HepG2 (cell line): Measurements from ENCODE around the gene KLHL30. TPM values are rescaled to one million over a fixed set of nuclear protein-coding genes. Genes with fewer than 3 reads are reported as not detected.

ENCODE experiments used
- ATAC-seq: fragments of 200-7000 bp; cut with Tn5 transposase; 3 replicates; pipeline ENCODE4 v1.9.1; 2020; ENCODE audit warnings: mild to moderate bottlenecking, moderate library complexity
- BruUV-seq: library from RNA; stranded (reverse); fragments of 400-500 nt; replicated peaks from 2 replicates; lab custom pipeline; 2021; lab: Mats Ljungman, UMichigan
- CTCF ChIA-PET: fragments of 300-600 bp; formaldehyde crosslinking; extraction: SDS; loops from one replicate; lab custom pipeline; 2021; ENCODE audit warnings: low total read pairs, inconsistent platforms, low intra/inter-chr PET ratio; lab: Yijun Ruan, JAX
- POLR2A ChIA-PET: fragments of 350-600 bp; sonication (Branson Sonifier 250); formaldehyde crosslinking; loops from one replicate; lab custom pipeline; 2020; ENCODE audit warnings: antibody characterized with exemption, inconsistent platforms; lab: Yijun Ruan, JAX
- DNase-seq: peaks from one replicate; pipeline ENCODE4 v3.0.0-alpha.2; 2015; ENCODE audit warnings: low spot score
- FAIRE-seq: peaks from 3 replicates; lab custom pipeline; 2011; peaks lifted over from hg19 to GRCh38; lab: Jason Lieb, UNC
- H2AFZ ChIP-seq: one replicate; pipeline ENCODE4 v1.6.1; 2011; ENCODE audit warnings: low read length, inconsistent platforms
- H3K27ac ChIP-seq: fragments of 300-600 bp; 3 replicates; pipeline ENCODE4 v1.8.0; 2011; ENCODE audit warnings: mixed run types, mild to moderate bottlenecking, mixed read lengths, low read length, inconsistent platforms; ENCODE audit not compliant: insufficient read depth; ENCODE audit errors: extremely low read length
- H3K27me3 ChIP-seq, 2 experiments: fragments of 200-600 bp in 1 of 2; 2 replicates in 1 of 2; 3 replicates in 1 of 2; pipeline versions ENCODE4 v1.6.0 to v1.8.0; 2011; ENCODE audit warnings: low read length in 2 of 2, mild to moderate bottlenecking in 2 of 2, moderate library complexity in 2 of 2, inconsistent platforms in 1 of 2; ENCODE audit not compliant: insufficient read depth in 2 of 2, control insufficient read depth in 1 of 2
- H3K36me3 ChIP-seq, 2 experiments: fragments of 200-600 bp in 1 of 2; replicated peaks in 1 of 2; 2 replicates in 1 of 2; 3 replicates in 1 of 2; pipeline versions ENCODE4 v1.5.1 to v1.8.0; 2011; ENCODE audit warnings: low read length in 2 of 2, inconsistent platforms in 1 of 2; ENCODE audit not compliant: insufficient read depth in 2 of 2, control insufficient read depth in 1 of 2
- H3K4me1 ChIP-seq: 2 replicates; pipeline ENCODE4 v1.5.1; 2012; ENCODE audit warnings: low read length, inconsistent platforms; ENCODE audit not compliant: insufficient read depth
- H3K4me2 ChIP-seq: 2 replicates; pipeline ENCODE4 v1.6.0; 2011; ENCODE audit warnings: low read depth, low read length, inconsistent platforms
- H3K4me3 ChIP-seq, 3 experiments: fragments of 200-600 bp in 1 of 3; sonication (generic), shearing (Covaris generic) in 1 of 3; replicated peaks in 1 of 3; 2 replicates each; pipeline ENCODE4 v1.5.1; 2011 to 2016; ENCODE audit warnings: low read length in 3 of 3, inconsistent platforms in 2 of 3, low read depth in 2 of 3, mild to moderate bottlenecking in 2 of 3, control low read depth in 1 of 3, mixed read lengths in 1 of 3; ENCODE audit not compliant: insufficient read depth in 1 of 3
- H3K79me2 ChIP-seq: one replicate; pipeline ENCODE4 v1.6.1; 2011; ENCODE audit warnings: low read length, inconsistent platforms; ENCODE audit not compliant: insufficient read depth
- H3K9ac ChIP-seq: 2 replicates; pipeline ENCODE4 v1.6.0; 2011; ENCODE audit warnings: mild to moderate bottlenecking, low read depth, low read length, inconsistent platforms; ENCODE audit not compliant: insufficient read depth
- H3K9me3 ChIP-seq: 2 replicates; pipeline ENCODE4 v1.5.1; 2012; ENCODE audit warnings: mild to moderate bottlenecking, low read length
- H4K20me1 ChIP-seq: 2 replicates; pipeline ENCODE4 v1.6.0; 2011; ENCODE audit warnings: inconsistent platforms, mild to moderate bottlenecking, low read length, moderate library complexity; ENCODE audit not compliant: insufficient read depth
- AGO2 ChIP-seq: fragments of 200-400 bp; formaldehyde crosslinking; optimal IDR thresholded peaks from 2 replicates; pipeline ENCODE3; 2017; ENCODE audit warnings: mild to moderate bottlenecking, low read depth, low read length, moderate library complexity
- AHR ChIP-seq: IDR thresholded peaks from 2 replicates; pipeline ENCODE4 v1.6.1; 2018; ENCODE audit warnings: missing genetic modification reagents, missing compliant biosample characterization
- HNRNPL ChIP-seq: fragments of 200-400 bp; formaldehyde crosslinking; IDR thresholded peaks from 2 replicates; pipeline ENCODE4 v1.6.1; 2017; ENCODE audit warnings: mild to moderate bottlenecking, low read depth, low read length
- SALL1 ChIP-seq: sonication (generic); formaldehyde crosslinking; IDR thresholded peaks from 2 replicates; pipeline ENCODE4 v1.8.0; 2022; ENCODE audit warnings: mild to moderate bottlenecking, missing genetic modification reagents
- U2AF1 ChIP-seq: fragments of 200-400 bp; formaldehyde crosslinking; optimal IDR thresholded peaks from 2 replicates; pipeline ENCODE3; 2017; ENCODE audit warnings: mild to moderate bottlenecking, low read depth, low read length
- ZNF20 ChIP-seq: sonication (generic); formaldehyde crosslinking; IDR thresholded peaks from 2 replicates; pipeline ENCODE4 v1.4.0; 2020; ENCODE audit warnings: mild to moderate bottlenecking, moderate library complexity, missing genetic modification reagents
- WGBS: methylation state at CpG from one replicate; pipeline ENCODE4 v1.1.6; 2017; ENCODE audit warnings: low lambda C conversion rate; 5-methylcytosine and 5-hydroxymethylcytosine counted together
- in situ Hi-C: cut with HindIII; loops from 2 replicates; pipeline ENCODE4 v1.10.0; 2017; ENCODE audit warnings: low pct_unique_long_range_greater_than_20kb; ENCODE audit not compliant: extremely low pct_ligation_motif_present
- intact Hi-C: fragments of 100-400 bp; cut with micrococcal nuclease; formaldehyde crosslinking; loops from one replicate; pipeline ENCODE4 v1.10.0; 2022; ENCODE audit not compliant: unreplicated experiment
- polyA plus RNA-seq, 8 experiments: library from polyadenylated mRNA; depleted of rRNA in 3 of 8; stranded (reverse) in 7 of 8; unstranded in 1 of 8; fragments of >200 nt; fragmentation: Illumina TruSeq in 4 of 8; extraction: Trizol in 4 of 8; gene quantifications; 2 replicates each; pipeline versions ENCODE4 v1.2.1 to v1.2.3, GENCODE V29; 2011 to 2016; ENCODE audit warnings: low read depth in 4 of 8, missing spikeins in 1 of 8, mixed read lengths in 1 of 8; ENCODE audit not compliant: insufficient read depth in 1 of 8
- total RNA-seq, 5 experiments: library from RNA; depleted of rRNA; stranded (reverse); fragments of >200 nt; fragmentation: Illumina TruSeq; extraction: Trizol; gene quantifications; 2 replicates each; pipeline ENCODE4 v1.2.3, GENCODE V29; 2016; ENCODE audit warnings: low read depth in 1 of 5
- TF ChIP-seq, protein P1 (sequence below): sonication (generic); formaldehyde crosslinking; IDR thresholded peaks from 2 replicates; pipeline ENCODE4 v1.5.0; 2020; ENCODE audit warnings: missing genetic modification reagents
- TF ChIP-seq, protein P2 (sequence below): sonication (generic); formaldehyde crosslinking; conservative IDR thresholded peaks from 2 replicates; pipeline ENCODE4 v1.4.0; 2020; ENCODE audit warnings: missing genetic modification reagents
- TF ChIP-seq, protein P3 (sequence below): sonication (generic); formaldehyde crosslinking; IDR thresholded peaks from 2 replicates; pipeline ENCODE4 v1.5.0; 2020; ENCODE audit warnings: missing genetic modification reagents
- TF ChIP-seq, protein P4 (sequence below): sonication (generic); formaldehyde crosslinking; IDR thresholded peaks from 2 replicates; pipeline ENCODE4 v1.4.0; 2020; ENCODE audit warnings: missing genetic modification reagents
- TF ChIP-seq, protein P5 (sequence below): sonication (generic); formaldehyde crosslinking; IDR thresholded peaks from 2 replicates; pipeline ENCODE4 v1.5.0; 2020; ENCODE audit warnings: missing genetic modification reagents

Gene KLHL30
- total and polyA plus RNA-seq, 2 of the 13 experiments (the other 11 are each of a cell fraction or from before 2014, with no cell fraction given), result 0.05 TPM; not detected in 1

DNA sequence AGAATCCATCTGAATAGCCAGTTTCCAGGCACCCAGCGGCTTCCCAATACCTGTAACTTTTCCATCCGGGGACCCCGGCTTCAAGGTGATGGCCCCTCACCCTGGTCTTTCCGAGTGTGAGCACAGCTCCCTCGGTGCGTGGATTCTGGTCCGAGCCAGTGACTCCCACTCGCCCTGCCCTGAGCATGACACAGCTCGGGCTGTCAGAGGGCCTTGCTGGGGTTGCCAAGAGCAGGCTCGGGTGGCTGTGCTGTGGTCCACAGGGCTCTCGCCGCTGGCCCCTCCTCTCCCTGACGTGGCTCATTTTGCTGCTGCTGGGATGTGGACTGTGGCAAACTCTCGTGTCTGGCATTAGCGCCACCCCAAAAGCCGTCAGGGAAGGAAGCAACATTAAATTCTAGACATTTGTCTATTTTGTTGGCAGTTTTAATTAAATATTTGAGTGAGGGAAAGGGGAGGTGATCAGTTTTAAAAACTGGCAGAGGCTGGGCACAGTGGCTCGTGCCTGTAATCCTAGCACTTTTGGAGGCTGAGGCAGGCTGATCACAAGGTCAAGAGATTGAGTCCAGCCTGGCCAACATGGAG, 43.9 kb upstream of the KLHL30 start:
- CTCF ChIA-PET, result no interaction called here
- no peak overlapping the region for H3K27ac ChIP-seq
- H3K79me2 ChIP-seq, result no peaks in the 10 kb centered on the region
- ATAC-seq (no peak), FAIRE-seq (no peak), DNase-seq (no peak)
- TF ChIP-seq HNRNPL, result no peak
- TF ChIP-seq ZNF20 (CRISPR knock-in tag), result no peak
- peak; percentile 14 for TF ChIP-seq AGO2
- TF ChIP-seq, protein P1, sequence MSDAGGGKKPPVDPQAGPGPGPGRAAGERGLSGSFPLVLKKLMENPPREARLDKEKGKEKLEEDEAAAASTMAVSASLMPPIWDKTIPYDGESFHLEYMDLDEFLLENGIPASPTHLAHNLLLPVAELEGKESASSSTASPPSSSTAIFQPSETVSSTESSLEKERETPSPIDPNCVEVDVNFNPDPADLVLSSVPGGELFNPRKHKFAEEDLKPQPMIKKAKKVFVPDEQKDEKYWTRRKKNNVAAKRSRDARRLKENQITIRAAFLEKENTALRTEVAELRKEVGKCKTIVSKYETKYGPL, result no peak
- TF ChIP-seq, protein P2, sequence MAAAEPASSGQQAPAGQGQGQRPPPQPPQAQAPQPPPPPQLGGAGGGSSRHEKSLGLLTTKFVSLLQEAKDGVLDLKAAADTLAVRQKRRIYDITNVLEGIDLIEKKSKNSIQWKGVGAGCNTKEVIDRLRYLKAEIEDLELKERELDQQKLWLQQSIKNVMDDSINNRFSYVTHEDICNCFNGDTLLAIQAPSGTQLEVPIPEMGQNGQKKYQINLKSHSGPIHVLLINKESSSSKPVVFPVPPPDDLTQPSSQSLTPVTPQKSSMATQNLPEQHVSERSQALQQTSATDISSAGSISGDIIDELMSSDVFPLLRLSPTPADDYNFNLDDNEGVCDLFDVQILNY, result no peak
- no peak overlapping the region for H3K4me2 ChIP-seq
- 96% methylated on average over 17 of the region's 17 CpGs for WGBS
- no peaks in the 10 kb centered on the region for H3K27me3 ChIP-seq
- intact Hi-C loops (no loop called here), in situ Hi-C loops (no loop called here)
- no peaks in the 10 kb centered on the region for H4K20me1 ChIP-seq
- H3K9me3 ChIP-seq, result no peaks in the 10 kb centered on the region
- H3K9ac ChIP-seq, result no peak overlapping the region
- POLR2A ChIA-PET, result no interaction called here
- no TSS peak for BruUV-seq
- peaks cover 2 to 4% of the 10 kb centered on the region in 2 experiments; a peak in 1 of 5 replicates for H3K36me3 ChIP-seq
- H3K4me3 ChIP-seq, result no peak overlapping the region
- no peak overlapping the region for H2AFZ ChIP-seq
- H3K4me1 ChIP-seq, result no peaks in the 10 kb centered on the region

DNA sequence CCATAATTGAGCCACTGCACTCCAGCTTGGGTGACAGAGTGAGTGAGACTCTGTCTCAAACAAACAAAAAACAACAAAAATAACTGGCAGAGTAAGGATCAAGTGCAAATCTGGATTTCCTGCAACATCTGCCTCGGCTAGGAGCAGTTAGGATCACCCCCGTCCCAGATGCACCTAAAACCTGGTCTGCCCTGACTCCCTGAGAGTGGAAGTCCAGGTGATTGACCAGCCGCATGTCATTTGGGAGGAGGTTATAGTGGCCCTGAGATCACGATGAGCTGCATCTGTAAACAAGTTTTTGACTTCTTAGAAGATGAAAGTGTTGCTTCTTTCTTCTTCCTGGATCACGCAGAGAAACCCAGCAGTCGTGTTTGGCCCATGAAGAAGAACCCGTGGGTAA, 43.3 kb upstream of the KLHL30 start:
- whole genome bisulfite sequencing, result 87% methylated on average over 7 of the region's 7 CpGs
- H3K27ac ChIP-seq, result no peak overlapping the region
- ATAC-seq (no peak), FAIRE-seq (no peak), DNase-seq (no peak)
- H3K4me3 ChIP-seq, result no peak overlapping the region
- H3K36me3 ChIP-seq, result peaks cover 2 to 4% of the 10 kb centered on the region in 2 experiments; a peak in 1 of 5 replicates
- H2AFZ ChIP-seq, result no peak overlapping the region
- in situ Hi-C loops (no loop called here), intact Hi-C loops (no loop called here)
- no peak overlapping the region for H3K4me2 ChIP-seq
- no peak overlapping the region for H3K9ac ChIP-seq
- no peaks in the 10 kb centered on the region for H3K9me3 ChIP-seq
- ChIA-PET POLR2A (interaction anchor here (1.8 kb wide), 1 partner anchor 34 kb away, joined by 5 read pairs; the partner anchor contains the start of gene SCLY), CTCF (no interaction called here)
- no TSS peak for BruUV-seq
- no peaks in the 10 kb centered on the region for H3K79me2 ChIP-seq
- H3K4me1 ChIP-seq, result no peaks in the 10 kb centered on the region
- H4K20me1 ChIP-seq, result no peaks in the 10 kb centered on the region
- no peaks in the 10 kb centered on the region for H3K27me3 ChIP-seq
- TF ChIP-seq U2AF1 (no peak), AHR (CRISPR knock-in tag) (no peak), SALL1 (CRISPR knock-in tag) (no peak)
- TF ChIP-seq, protein P3, sequence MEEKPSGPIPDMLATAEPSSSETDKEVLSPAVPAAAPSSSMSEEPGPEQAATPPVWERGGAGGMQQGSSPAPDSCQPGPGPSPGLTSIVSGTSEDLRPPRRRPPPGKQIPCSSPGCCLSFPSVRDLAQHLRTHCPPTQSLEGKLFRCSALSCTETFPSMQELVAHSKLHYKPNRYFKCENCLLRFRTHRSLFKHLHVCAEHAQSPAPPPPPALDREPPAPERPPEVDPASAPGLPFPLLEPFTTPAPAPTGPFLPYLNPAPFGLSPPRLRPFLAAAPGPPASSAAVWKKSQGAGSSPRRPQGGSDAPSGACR (CRISPR knock-in tag), result no peak
- TF ChIP-seq, protein P4, sequence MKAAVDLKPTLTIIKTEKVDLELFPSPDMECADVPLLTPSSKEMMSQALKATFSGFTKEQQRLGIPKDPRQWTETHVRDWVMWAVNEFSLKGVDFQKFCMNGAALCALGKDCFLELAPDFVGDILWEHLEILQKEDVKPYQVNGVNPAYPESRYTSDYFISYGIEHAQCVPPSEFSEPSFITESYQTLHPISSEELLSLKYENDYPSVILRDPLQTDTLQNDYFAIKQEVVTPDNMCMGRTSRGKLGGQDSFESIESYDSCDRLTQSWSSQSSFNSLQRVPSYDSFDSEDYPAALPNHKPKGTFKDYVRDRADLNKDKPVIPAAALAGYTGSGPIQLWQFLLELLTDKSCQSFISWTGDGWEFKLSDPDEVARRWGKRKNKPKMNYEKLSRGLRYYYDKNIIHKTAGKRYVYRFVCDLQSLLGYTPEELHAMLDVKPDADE, result no peak
- TF ChIP-seq, protein P5, sequence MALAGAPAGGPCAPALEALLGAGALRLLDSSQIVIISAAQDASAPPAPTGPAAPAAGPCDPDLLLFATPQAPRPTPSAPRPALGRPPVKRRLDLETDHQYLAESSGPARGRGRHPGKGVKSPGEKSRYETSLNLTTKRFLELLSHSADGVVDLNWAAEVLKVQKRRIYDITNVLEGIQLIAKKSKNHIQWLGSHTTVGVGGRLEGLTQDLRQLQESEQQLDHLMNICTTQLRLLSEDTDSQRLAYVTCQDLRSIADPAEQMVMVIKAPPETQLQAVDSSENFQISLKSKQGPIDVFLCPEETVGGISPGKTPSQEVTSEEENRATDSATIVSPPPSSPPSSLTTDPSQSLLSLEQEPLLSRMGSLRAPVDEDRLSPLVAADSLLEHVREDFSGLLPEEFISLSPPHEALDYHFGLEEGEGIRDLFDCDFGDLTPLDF, result no peak
